LHCN-M2 (cell line): Measurements from ENCODE around the gene SMARCD1. TPM values are rescaled to one million over a fixed set of nuclear protein-coding genes. Genes with fewer than 3 reads are reported as not detected.
A peak's percentile ranks its signal among the peaks of the same experiment; 100 is the strongest.

Experiments
- DNase-seq: peaks from one replicate; pipeline ENCODE4 v3.0.0-alpha.2; 2012; ENCODE audit warnings: low read depth
- polyA plus RNA-seq: library from polyadenylated mRNA; unstranded; fragments of >200 nt; gene quantifications from one replicate; pipeline ENCODE4 v1.2.1, GENCODE V29; 2012; ENCODE audit warnings: missing spikeins
- total RNA-seq: library from RNA; depleted of rRNA; stranded (reverse); fragments of >200 nt; gene quantifications from 2 replicates; pipeline ENCODE4 v1.2.3, GENCODE V29; 2014; rRNA removed

SMARCD1 gene
- 49.2 and 66.8 TPM in 2 replicates for total RNA-seq
- 27.1 TPM for polyA plus RNA-seq

DNA sequence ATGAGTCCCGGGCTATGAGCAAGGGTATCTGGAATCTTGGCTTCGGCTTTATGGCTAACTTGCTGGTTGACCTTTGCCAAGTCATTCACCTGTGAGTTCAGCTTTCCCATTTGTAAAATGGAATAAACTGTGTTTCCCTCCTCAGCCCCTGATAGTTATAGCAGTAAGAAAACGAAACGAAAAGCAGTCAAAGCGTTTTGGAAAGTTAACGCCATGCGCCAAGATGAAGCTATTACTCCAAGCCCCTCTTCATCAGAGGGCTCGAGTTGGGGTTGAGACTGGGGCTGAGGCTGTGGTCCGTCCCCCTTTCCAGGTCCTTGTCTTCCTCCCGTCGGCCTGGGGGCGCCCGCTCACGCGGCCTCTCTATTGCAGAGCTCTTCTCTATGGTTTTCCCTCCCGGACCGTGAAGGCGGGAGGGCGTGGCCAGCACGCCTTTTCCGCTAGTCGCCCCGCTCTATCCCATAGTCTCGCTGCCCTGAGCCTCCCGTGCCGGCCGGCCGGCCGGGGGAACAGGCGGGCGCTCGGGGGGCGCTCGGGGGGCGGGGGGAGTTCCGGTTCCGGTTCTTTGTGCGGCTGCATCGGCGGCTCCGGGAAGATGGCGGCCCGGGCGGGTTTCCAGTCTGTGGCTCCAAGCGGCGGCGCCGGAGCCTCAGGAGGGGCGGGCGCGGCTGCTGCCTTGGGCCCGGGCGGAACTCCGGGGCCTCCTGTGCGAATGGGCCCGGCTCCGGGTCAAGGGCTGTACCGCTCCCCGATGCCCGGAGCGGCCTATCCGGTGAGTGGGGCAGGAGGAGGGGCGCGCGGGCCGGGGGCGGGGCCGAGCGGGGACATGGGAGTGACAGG lies at the start of gene SMARCD1:
SMARCD1 (plus strand) TSS at position 568 of the 840 bp plus-strand sequence; CDS start at position 596, 28 bp downstream.
- DNase-seq: peak; percentile 91

DNA sequence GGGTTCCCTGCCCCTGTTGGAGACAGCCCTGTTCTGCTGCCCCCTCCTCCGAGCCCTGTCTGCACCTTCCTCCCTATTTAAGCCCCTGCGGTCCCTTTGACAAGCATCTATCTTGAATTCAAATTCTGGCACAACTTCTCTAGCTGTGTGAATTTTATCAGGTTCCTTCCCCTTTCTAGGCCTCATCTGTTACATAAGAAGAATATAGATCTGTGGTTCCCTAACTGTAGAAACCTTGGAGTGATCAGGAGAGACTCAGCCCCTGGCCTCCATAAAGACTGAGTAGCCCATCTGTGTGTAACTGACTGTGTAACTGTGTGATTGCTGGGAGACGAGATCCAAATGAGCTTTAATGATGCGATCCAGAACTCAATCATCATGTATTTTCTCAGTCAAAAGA lies 46.8 kb upstream of the SMARCD1 start:
- DNase-seq: no peak

GRCh38 chr12:50039151-50039835 lies 45.8 kb upstream of the SMARCD1 start:
- peak; percentile 75 for DNase-seq

DNA sequence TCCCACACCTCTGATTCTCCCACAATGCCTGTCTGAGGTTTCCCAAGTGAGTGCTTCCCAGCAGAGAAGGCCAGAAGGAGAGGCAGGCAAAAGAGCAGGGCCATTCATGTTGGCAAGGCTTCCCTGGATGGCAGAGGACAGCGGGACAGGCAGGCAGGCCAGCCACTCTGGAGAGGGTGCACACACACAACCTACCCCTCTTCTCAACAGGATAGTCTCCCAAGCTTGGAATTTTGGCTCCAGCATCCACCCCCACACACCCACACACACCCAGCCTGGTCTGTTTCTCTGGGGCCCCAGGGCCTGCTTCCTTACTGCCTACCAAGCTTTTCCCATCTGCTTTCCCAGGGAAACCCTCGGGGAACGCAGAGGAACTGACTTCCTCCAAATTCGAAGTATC lies 44.5 kb upstream of the SMARCD1 start:
- DNase-seq: no peak

DNA sequence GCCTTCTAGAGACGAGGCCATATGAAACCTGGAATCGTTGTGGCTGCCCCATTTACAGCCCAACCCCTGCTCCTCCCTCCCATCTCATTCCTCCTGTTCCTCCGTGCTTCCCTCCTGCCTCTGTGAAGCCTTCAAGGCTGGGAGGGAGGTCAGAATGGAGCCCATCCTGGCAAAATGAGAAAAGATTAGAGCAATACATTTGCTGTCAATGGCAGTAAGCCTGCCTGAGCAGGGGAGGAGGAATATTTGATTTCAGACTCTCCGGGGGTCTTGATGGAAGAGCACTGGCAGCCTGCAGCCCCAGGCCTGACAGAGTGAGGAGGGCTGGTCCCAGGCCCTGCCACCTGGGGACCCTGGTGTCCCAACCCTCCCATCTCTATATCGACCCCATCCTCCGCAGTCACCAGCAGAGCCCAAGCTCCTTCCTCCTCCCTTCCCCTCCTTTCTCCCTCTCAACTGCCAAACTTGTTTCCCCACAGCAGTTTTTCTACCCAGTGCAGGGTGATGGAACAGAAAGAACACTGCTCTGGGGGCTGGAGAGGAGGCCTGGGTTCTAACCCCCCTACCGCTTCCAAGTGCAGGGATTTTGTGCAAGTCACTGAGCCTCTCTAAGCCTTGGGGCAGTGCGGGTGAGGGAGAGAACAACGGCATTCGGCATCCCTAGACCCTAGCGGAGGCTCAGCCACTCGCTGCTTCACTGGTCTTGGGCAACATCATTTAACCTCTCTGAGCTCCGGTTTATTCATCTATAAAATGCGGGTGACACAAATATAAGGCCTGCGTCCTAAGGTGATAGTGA lies 43.9 kb upstream of the SMARCD1 start:
- no peak for DNase-seq

DNA sequence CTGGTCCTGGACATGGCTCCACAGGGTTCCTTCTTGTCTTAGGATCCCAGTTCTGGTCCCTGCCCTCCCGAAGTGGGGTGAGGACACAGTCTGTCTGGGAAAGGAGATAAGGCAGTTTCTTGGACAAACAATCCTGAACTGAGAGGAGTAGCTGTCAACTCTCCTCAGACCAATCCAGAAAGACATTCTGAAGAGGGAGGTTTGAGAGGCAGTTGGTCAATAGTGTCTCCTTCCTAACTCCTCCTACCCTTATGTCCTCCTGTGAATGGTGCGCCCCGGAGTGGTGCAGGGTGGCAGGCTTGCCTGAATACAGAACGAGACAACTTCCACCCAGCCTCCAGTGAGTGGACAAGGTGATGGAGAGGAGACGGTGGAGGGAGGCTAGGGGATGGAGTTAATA lies 43.2 kb upstream of the SMARCD1 start:
- no peak for DNase-seq

DNA sequence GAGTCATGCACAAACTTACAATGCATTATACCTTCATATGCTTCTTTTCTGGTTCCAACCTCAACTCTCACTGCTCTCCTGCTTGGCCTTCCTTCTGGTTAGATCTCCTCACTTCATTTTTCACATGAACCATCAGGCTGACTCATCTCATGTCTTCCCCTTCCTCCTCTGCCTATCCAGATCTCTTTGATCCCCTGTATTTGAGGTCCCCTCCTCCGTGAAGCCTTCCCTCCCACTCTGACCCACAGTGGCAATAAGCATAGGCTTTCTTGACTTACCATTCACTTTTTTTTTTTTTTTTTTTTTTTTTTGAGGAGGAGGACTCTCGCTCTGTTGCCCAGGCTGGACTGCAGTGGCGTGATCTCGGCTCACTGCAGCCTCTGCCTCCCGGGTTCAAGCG lies 42.4 kb upstream of the SMARCD1 start:
- DNase-seq: no peak

GRCh38 chr12:50043308-50043707 lies 41.8 kb upstream of the SMARCD1 start:
- DNase-seq: no peak

DNA sequence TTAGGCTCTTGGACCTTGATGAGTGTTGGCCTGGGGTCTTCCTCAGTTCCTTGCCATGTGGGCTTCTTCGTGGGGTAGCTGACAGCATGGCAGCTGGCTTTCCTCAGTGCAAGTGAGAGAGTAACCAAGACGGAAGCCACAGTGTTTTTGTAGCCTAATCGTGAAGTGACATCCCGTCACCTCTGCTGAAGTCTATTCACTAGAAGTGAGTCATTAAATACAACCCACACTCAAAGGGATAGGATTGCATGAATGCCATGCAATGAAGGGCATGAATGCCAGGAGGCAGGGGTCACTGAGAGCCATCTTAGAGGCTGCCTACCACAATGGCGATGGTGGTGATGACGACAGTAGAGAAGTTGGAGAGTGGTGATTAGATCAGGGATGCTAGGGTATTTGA lies 41.3 kb upstream of the SMARCD1 start:
- DNase-seq: no peak

DNA sequence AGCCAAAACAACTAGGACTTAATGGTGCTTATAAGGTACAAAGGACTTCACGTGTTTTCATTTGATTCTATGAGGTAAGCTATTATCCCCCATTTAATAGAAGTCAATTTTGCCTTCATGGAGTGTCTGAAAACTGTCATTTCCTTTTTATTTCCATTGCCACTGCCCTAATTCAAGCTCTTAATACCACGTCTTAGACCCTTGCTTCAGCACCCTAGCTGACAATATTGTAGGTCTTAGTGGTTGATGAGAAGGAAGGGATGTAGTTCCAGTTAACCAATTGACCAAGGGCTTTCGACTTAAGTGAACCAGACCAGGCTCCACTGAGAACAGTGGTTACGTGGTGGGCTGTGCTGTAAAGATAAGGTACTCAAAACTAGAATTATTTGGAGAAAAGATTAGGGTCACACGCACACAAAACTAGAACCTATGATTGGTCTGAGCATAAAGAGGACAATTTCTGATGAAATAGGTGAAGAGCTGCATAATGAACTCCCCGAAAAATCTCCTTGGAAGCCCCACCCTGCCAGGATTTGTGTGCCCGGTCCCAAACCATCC lies 37.4 kb upstream of the SMARCD1 start:
- DNase-seq: no peak

DNA sequence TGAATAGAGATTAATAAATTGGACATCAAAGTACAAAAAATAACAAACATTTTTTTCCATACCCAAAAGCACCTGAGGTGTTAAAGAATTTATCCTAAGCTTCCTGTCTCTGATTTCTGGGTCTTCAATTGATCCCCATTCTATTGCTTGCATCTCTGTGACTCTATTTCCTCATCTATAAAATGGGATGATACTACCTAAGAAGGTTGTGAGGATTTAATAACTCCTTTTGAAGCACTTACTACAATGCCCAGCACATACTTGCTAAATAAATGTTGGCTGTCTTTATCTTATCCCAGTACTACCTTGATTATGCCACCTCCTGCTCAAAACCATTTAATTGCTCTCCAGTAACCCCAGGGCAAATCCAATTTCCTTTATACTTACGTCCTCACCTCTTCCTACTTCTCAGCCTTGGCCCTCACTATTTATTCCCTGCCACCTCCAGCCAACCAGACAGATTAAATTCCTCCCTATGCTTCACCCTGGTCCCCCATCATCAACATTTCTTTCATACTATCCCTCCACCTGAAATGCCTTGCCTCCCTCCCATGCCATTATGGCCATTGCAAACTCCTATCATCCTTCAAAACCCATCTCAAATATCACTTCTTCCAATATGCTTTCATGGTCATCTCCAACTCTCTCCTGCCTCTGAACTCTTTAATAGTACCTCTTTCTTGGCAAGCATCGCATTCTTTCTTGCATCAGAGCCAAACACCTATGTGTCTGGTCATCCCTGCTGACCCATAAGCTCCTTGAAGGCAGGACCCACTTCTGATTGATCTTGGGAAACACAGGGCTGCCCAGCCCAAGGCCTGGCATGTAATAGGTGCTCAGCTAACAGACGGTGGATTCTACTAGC lies 35.7 kb upstream of the SMARCD1 start:
- no peak for DNase-seq

- DNase-seq: no peak
These were observed 35.1 kb upstream of the SMARCD1 start for GRCh38 chr12:50050119-50050385.

GRCh38 chr12:50050410-50051098 lies 34.6 kb upstream of the SMARCD1 start:
- DNase-seq: no peak

- no peak for DNase-seq
These were observed 33.9 kb upstream of the SMARCD1 start for GRCh38 chr12:50051101-50051806.

- no peak for DNase-seq
These were observed 32.6 kb upstream of the SMARCD1 start for GRCh38 chr12:50052544-50052943.

DNA sequence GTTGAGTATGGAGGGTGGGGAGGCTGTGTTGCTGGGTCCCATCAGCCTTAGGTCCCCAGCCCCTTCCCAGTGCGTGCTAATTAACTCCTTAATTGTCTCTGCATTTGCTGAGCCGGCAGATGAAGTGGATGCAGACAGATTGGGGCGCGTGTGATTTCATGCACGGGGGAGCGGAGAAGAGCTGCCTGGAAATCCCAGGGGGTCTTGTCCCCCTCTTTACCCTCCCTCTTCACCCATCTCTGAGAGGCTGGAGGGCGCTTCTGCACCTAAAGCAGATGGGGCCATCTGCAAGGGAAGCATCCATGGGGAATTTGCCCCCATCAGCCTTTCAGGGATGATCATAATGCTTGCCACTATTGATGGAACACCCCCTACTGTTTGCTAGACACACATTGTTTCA lies 32.2 kb upstream of the SMARCD1 start:
- DNase-seq: no peak

- DNase-seq: no peak
These were observed 31.6 kb upstream of the SMARCD1 start for GRCh38 chr12:50053583-50053982.

DNA sequence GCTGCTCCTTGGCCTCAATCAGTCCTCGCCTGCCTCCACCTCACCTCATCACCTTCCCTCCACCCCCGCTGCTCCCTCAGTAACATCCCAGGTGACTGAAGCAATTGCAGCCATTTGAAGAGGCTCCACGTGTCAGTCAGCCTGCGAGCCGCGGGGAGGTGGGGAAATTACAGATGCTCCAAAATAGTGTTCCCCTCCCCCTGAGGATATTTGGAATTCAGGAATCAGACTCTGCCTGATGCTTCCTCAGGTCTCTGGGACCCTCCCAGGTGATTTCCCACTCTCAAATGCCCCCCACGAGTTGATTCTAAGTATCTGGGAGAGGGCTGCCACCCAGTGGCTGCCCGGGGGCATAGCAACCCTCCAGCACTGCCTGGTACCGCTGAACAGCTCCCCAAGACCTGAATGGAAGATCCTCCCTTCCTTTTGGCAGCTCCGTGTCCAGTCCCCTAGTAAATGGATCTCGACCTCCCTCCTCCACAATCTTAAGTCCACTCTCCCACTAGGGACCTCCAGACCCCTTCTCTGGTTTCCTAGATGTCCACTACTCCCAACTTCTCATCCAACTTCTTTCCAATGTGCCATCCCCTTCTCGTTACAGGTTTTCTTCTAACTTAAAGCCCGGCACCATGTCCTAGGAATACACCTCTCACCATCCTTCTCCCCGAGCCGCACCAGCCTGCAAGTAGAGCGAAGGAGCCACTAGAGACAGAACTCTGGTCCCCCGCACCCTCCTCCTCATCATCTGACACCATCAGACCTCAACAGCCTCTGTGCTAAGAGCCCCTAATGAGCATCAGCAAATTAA lies 29.1 kb upstream of the SMARCD1 start:
- DNase-seq: peak; percentile 17

DNA sequence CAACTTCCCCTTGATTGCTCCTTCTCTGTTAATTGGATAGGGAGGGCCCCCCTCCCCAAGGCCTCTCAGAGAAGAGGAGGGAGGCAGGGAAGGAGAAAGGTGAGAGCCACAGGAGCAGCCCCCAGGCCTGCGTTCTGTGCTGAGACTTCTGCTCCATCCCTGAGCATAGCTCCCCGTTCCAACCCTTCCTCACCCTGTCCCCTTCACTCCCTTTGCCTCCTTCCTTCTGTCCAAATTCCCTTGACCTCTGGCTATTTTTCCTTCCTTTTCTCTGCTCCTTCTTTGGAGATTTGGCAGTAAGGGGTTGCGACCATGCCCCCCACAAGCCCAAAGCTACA lies 28.5 kb upstream of the SMARCD1 start:
- no peak for DNase-seq
